Peyer's patch (tissue), 4 donors: ENCODE results near the gene NCKAP5. TPM values are rescaled to one million over a fixed set of nuclear protein-coding genes. Genes with fewer than 3 reads are reported as not detected.
A peak's percentile ranks its signal among the peaks of the same experiment; 100 is the strongest.

Experiments
- DNase-seq, 3 donors: peaks; one replicate each; pipeline ENCODE4 v3.0.0-alpha.2; 2017 to 2019
- H3K27ac ChIP-seq, 4 donors: fragments of 200-600 bp; sonication (generic); one replicate each; pipeline ENCODE4 v1.5.1; 2016 to 2019
- H3K27me3 ChIP-seq, 2 donors: fragments of 200-600 bp; sonication (generic); one replicate each; pipeline ENCODE4 v1.5.1; 2019
- H3K36me3 ChIP-seq, 3 donors: fragments of 200-600 bp; sonication (generic); one replicate each; pipeline ENCODE4 v1.5.1; 2016 to 2019
- H3K4me1 ChIP-seq, 4 donors: fragments of 200-600 bp; sonication (generic); one replicate each; pipeline ENCODE4 v1.5.1; 2016 to 2019
- H3K4me3 ChIP-seq, 4 donors: fragments of 200-600 bp; sonication (generic); 1 replicate in 3 of 4; 2 replicates in 1 of 4; pipeline ENCODE4 v1.5.1; 2016 to 2019; ENCODE audit warnings: mild to moderate bottlenecking in 1 of 4
- H3K9me3 ChIP-seq, 4 donors: fragments of 200-600 bp; sonication (generic); one replicate each; pipeline ENCODE4 v1.5.1; 2016 to 2019; ENCODE audit warnings: mild to moderate bottlenecking in 1 of 4
- CTCF ChIP-seq, 6 experiments: fragments of 450-650 bp in 4 of 6; fragments of 200-600 bp in 2 of 6; sonication (generic) in 1 of 6; IDR thresholded peaks; one replicate each; pipeline ENCODE4 v1.5.1; 2017 to 2019; ENCODE audit warnings: antibody characterized with exemption in 6 of 6, mild to moderate bottlenecking in 3 of 6, moderate library complexity in 1 of 6
- POLR2A ChIP-seq, 2 donors: fragments of 450-650 bp; IDR thresholded peaks; one replicate each; pipeline ENCODE4 v1.5.1; 2017; ENCODE audit warnings: antibody characterized with exemption in 2 of 2, mild to moderate bottlenecking in 2 of 2, moderate library complexity in 2 of 2
- total RNA-seq, 4 donors: library from RNA; depleted of rRNA; stranded (reverse); fragments of >200 nt; gene quantifications; one replicate each; pipeline ENCODE4 v1.1.0, GENCODE V29; 2016

NCKAP5 gene
- total RNA-seq, 4 donors from 2014 or later: 9.1 to 28.5 (median 22.5) TPM

- no peaks in the 10 kb centered on the region for H3K4me1 ChIP-seq
- no peak overlapping the region for H3K27ac ChIP-seq
- H3K27me3 ChIP-seq: no peaks in the 10 kb centered on the region
- TF ChIP-seq CTCF (IDR thresholded peaks at IDR 0.05): no peak
- no peak for TF ChIP-seq POLR2A (IDR thresholded peaks at IDR 0.05)
- DNase-seq: no peak
- no peaks in the 10 kb centered on the region for H3K36me3 ChIP-seq
- H3K9me3 ChIP-seq: no peaks in the 10 kb centered on the region
- no peak overlapping the region for H3K4me3 ChIP-seq
Measured at GRCh38 chr2:133177196-133177595, 391.1 kb downstream of the NCKAP5 start.

GRCh38 chr2:133175926-133176325 lies 392.3 kb downstream of the NCKAP5 start:
- no peak overlapping the region for H3K4me3 ChIP-seq
- no peak for DNase-seq
- TF ChIP-seq CTCF (IDR thresholded peaks at IDR 0.05) (no peak), POLR2A (IDR thresholded peaks at IDR 0.05) (no peak)
- H3K9me3 ChIP-seq: no peaks in the 10 kb centered on the region
- H3K36me3 ChIP-seq: no peaks in the 10 kb centered on the region
- H3K27me3 ChIP-seq: no peaks in the 10 kb centered on the region
- no peak overlapping the region for H3K27ac ChIP-seq
- H3K4me1 ChIP-seq: no peaks in the 10 kb centered on the region

- H3K4me1 ChIP-seq: no peaks in the 10 kb centered on the region
- TF ChIP-seq CTCF (IDR thresholded peaks at IDR 0.05): no peak
- DNase-seq: no peak
- no peak overlapping the region for H3K4me3 ChIP-seq
- no peaks in the 10 kb centered on the region for H3K9me3 ChIP-seq
- H3K27ac ChIP-seq: no peak overlapping the region
- no peaks in the 10 kb centered on the region for H3K27me3 ChIP-seq
- H3K36me3 ChIP-seq: no peaks in the 10 kb centered on the region
Measured at GRCh38 chr2:133173224-133173623, 395.0 kb downstream of the NCKAP5 start.

- H3K36me3 ChIP-seq: no peaks in the 10 kb centered on the region
- H3K27ac ChIP-seq: no peak overlapping the region
- H3K27me3 ChIP-seq: no peaks in the 10 kb centered on the region
- H3K4me1 ChIP-seq: no peaks in the 10 kb centered on the region
- no peak for DNase-seq
- H3K9me3 ChIP-seq: no peaks in the 10 kb centered on the region
- TF ChIP-seq CTCF (IDR thresholded peaks at IDR 0.05): peak in 5 of 6 experiments; percentile 12 to 78 (median 64)
- no peak for TF ChIP-seq POLR2A (IDR thresholded peaks at IDR 0.05)
- H3K4me3 ChIP-seq: no peak overlapping the region
Measured at GRCh38 chr2:133171393-133172004, 396.8 kb downstream of the NCKAP5 start.

GRCh38 chr2:133169274-133169912 lies 398.9 kb downstream of the NCKAP5 start:
- TF ChIP-seq POLR2A (IDR thresholded peaks at IDR 0.05) (no peak), CTCF (IDR thresholded peaks at IDR 0.05) (no peak)
- Histone ChIP-seq H3K36me3 (no peaks in the 10 kb centered on the region), H3K27me3 (no peaks in the 10 kb centered on the region), H3K4me3 (no peak overlapping the region), H3K27ac (no peak overlapping the region), H3K4me1 (no peaks in the 10 kb centered on the region), H3K9me3 (no peaks in the 10 kb centered on the region)
- DNase-seq: no peak
